ENCODE data around the gene PDXP. TPM values are rescaled to one million over a fixed set of nuclear protein-coding genes. Genes with fewer than 3 reads are reported as not detected.

PDXP gene
- total and polyA plus RNA-seq, 4 donors: 23.4 to 42.2 (median 28.5) TPM

DNA sequence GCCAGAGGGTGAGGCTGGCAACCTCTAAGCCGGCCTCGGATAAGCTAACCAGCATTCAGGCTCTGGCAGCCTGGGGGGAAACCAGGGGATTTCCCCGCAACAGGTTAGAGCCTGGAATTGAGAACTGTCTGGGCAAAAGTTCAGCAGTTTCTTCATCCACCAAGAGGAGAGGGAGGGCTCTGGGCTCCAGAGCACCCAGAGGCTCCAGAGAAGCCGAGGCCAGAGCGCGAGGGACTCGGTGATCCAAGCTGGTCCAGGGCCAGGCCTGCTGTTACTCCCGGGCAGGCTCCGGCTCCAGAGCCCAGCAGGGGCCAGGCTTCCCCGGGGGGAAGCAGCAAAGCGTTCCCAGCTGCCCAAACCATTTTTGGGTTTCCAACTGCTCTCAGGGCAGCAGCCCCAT is 32.4 kb upstream of the PDXP start:
- peak; percentile 85 to 92 for TF ChIP-seq HNF4A (conservative IDR thresholded peaks at IDR 0.05)
- peak in 1 of 2 donors; percentile 45 for TF ChIP-seq GABPA (IDR thresholded peaks at IDR 0.05 in 1 of 2, conservative IDR thresholded peaks at IDR 0.05 in 1 of 2)
- TF ChIP-seq RXRA (IDR thresholded peaks at IDR 0.05): peak; percentile 87 to 93
- TF ChIP-seq FOXA2 (IDR thresholded peaks at IDR 0.05): no peak
- no peak for TF ChIP-seq EGR1 (IDR thresholded peaks at IDR 0.05; ENCODE audit: low read depth in 2 of 2)
- TF ChIP-seq, protein P1, sequence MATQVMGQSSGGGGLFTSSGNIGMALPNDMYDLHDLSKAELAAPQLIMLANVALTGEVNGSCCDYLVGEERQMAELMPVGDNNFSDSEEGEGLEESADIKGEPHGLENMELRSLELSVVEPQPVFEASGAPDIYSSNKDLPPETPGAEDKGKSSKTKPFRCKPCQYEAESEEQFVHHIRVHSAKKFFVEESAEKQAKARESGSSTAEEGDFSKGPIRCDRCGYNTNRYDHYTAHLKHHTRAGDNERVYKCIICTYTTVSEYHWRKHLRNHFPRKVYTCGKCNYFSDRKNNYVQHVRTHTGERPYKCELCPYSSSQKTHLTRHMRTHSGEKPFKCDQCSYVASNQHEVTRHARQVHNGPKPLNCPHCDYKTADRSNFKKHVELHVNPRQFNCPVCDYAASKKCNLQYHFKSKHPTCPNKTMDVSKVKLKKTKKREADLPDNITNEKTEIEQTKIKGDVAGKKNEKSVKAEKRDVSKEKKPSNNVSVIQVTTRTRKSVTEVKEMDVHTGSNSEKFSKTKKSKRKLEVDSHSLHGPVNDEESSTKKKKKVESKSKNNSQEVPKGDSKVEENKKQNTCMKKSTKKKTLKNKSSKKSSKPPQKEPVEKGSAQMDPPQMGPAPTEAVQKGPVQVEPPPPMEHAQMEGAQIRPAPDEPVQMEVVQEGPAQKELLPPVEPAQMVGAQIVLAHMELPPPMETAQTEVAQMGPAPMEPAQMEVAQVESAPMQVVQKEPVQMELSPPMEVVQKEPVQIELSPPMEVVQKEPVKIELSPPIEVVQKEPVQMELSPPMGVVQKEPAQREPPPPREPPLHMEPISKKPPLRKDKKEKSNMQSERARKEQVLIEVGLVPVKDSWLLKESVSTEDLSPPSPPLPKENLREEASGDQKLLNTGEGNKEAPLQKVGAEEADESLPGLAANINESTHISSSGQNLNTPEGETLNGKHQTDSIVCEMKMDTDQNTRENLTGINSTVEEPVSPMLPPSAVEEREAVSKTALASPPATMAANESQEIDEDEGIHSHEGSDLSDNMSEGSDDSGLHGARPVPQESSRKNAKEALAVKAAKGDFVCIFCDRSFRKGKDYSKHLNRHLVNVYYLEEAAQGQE (IDR thresholded peaks at IDR 0.05): peak; percentile 60
- peak; percentile 58 to 59 for TF ChIP-seq RAD21 (IDR thresholded peaks at IDR 0.05)
- no peak for TF ChIP-seq YY1 (IDR thresholded peaks at IDR 0.05)
- TF ChIP-seq, protein P2, sequence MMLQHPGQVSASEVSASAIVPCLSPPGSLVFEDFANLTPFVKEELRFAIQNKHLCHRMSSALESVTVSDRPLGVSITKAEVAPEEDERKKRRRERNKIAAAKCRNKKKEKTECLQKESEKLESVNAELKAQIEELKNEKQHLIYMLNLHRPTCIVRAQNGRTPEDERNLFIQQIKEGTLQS (IDR thresholded peaks at IDR 0.05): no peak
- TF ChIP-seq NR2F2 (IDR thresholded peaks at IDR 0.05): peak; percentile 26
- TF ChIP-seq, protein P3, sequence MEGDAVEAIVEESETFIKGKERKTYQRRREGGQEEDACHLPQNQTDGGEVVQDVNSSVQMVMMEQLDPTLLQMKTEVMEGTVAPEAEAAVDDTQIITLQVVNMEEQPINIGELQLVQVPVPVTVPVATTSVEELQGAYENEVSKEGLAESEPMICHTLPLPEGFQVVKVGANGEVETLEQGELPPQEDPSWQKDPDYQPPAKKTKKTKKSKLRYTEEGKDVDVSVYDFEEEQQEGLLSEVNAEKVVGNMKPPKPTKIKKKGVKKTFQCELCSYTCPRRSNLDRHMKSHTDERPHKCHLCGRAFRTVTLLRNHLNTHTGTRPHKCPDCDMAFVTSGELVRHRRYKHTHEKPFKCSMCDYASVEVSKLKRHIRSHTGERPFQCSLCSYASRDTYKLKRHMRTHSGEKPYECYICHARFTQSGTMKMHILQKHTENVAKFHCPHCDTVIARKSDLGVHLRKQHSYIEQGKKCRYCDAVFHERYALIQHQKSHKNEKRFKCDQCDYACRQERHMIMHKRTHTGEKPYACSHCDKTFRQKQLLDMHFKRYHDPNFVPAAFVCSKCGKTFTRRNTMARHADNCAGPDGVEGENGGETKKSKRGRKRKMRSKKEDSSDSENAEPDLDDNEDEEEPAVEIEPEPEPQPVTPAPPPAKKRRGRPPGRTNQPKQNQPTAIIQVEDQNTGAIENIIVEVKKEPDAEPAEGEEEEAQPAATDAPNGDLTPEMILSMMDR (IDR thresholded peaks at IDR 0.05; ENCODE audit: low read depth, low read length, missing input control): no peak
- peak; percentile 55 for TF ChIP-seq HNF4G (IDR thresholded peaks at IDR 0.05)
- peak; percentile 98 for TF ChIP-seq SP1 (IDR thresholded peaks at IDR 0.05)
- no peak for TF ChIP-seq TAF1 (conservative IDR thresholded peaks at IDR 0.05)
- TF ChIP-seq, protein P4, sequence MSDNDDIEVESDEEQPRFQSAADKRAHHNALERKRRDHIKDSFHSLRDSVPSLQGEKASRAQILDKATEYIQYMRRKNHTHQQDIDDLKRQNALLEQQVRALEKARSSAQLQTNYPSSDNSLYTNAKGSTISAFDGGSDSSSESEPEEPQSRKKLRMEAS (IDR thresholded peaks at IDR 0.05): no peak
- peak in 1 of 2 donors; percentile 68 for TF ChIP-seq JUND (IDR thresholded peaks at IDR 0.05)
- TF ChIP-seq, protein P5, sequence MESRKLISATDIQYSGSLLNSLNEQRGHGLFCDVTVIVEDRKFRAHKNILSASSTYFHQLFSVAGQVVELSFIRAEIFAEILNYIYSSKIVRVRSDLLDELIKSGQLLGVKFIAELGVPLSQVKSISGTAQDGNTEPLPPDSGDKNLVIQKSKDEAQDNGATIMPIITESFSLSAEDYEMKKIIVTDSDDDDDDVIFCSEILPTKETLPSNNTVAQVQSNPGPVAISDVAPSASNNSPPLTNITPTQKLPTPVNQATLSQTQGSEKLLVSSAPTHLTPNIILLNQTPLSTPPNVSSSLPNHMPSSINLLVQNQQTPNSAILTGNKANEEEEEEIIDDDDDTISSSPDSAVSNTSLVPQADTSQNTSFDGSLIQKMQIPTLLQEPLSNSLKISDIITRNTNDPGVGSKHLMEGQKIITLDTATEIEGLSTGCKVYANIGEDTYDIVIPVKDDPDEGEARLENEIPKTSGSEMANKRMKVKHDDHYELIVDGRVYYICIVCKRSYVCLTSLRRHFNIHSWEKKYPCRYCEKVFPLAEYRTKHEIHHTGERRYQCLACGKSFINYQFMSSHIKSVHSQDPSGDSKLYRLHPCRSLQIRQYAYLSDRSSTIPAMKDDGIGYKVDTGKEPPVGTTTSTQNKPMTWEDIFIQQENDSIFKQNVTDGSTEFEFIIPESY (IDR thresholded peaks at IDR 0.05): no peak
- no peak for TF ChIP-seq FOXA1 (IDR thresholded peaks at IDR 0.05)
- Histone ChIP-seq H3K27me3 (ENCODE audit: control insufficient read depth in 4 of 4, insufficient read depth in 4 of 4, low read length in 3 of 4) (no peaks in the 10 kb centered on the region), H3K27ac (ENCODE audit: low read depth in 1 of 2, low read length in 2 of 2) (peak overlapping the region; percentile 78 to 85), H3K4me1 (ENCODE audit: control insufficient read depth in 4 of 4, insufficient read depth in 4 of 4, low read length in 3 of 4) (peaks cover 13 to 44% (median 38%) of the 10 kb centered on the region in 4 donors), H3K36me3 (ENCODE audit: control insufficient read depth in 4 of 4, insufficient read depth in 3 of 4, low read depth in 1 of 4, low read length in 3 of 4) (peaks cover 0 to 17% (median 7%) of the 10 kb centered on the region in 4 donors), H3K9me3 (ENCODE audit: control insufficient read depth in 4 of 4, low read length in 3 of 4) (no peaks in the 10 kb centered on the region), H3K9ac (ENCODE audit: low read depth in 1 of 2, low read length in 2 of 2) (peak overlapping the region in 1 of 2 donors; percentile 8), H3K4me3 (ENCODE audit: low read depth in 1 of 3, low read length in 3 of 3) (no peak overlapping the region)
- 24% methylated on average over 11 of the region's 11 CpGs for WGBS
- no peak for DNase-seq (ENCODE audit: low spot score)

All from liver (tissue), 9 donors.